HL-60 (cell line): ENCODE data around the gene HRH1.

Experiments used
- DNase-seq, 2 experiments: peaks; one replicate each; pipeline ENCODE4 v3.0.0-alpha.2; 2010 to 2020; ENCODE audit warnings: low read depth in 1 of 2, low spot score in 1 of 2
- H3K27ac ChIP-seq: fragments of 250-450 bp; sonication (Bioruptor Pico); replicated peaks from 2 replicates; pipeline ENCODE4 v1.5.1; 2020; ENCODE audit warnings: mild to moderate bottlenecking, moderate library complexity
- H3K27me3 ChIP-seq: fragments of 250-450 bp; sonication (Bioruptor Pico); 2 replicates; pipeline ENCODE4 v1.5.1; 2021; ENCODE audit warnings: mild to moderate bottlenecking, moderate library complexity; ENCODE audit not compliant: insufficient read depth, poor library complexity, severe bottlenecking
- H3K4me3 ChIP-seq: replicated peaks from 2 replicates; pipeline ENCODE4 v1.5.1; 2011; ENCODE audit warnings: mild to moderate bottlenecking, control low read depth, low read length; ENCODE audit not compliant: insufficient read depth
- CTCF ChIP-seq: IDR thresholded peaks from one replicate; pipeline ENCODE4 v1.5.1; 2011; ENCODE audit warnings: low read length, control low read depth, inconsistent platforms; ENCODE audit not compliant: insufficient read depth
- GABPA ChIP-seq: IDR thresholded peaks from 2 replicates; pipeline ENCODE4 v1.6.1; 2012; ENCODE audit warnings: low read depth
- POLR2AphosphoS5 ChIP-seq: IDR thresholded peaks from 2 replicates; pipeline ENCODE4 v1.6.1; 2012; ENCODE audit warnings: low read depth
- REST ChIP-seq: IDR thresholded peaks from 2 replicates; pipeline ENCODE4 v1.6.1; 2012; ENCODE audit warnings: low read depth; ENCODE audit not compliant: insufficient replicate concordance
- SPI1 ChIP-seq: IDR thresholded peaks from 2 replicates; pipeline ENCODE4 v1.6.1; 2012; ENCODE audit warnings: low read depth, mild to moderate bottlenecking, borderline replicate concordance

Gene HRH1

GRCh38 chr3:11120091-11120805, 34.0 kb upstream of the HRH1 start:
- no peak for TF ChIP-seq GABPA
- H3K27me3 ChIP-seq: peaks cover 6% of the 10 kb centered on the region
- DNase-seq: no peak
- H3K4me3 ChIP-seq: no peak overlapping the region
- H3K27ac ChIP-seq: no peak overlapping the region

GRCh38 chr3:11126653-11127052, 27.6 kb upstream of the HRH1 start:
- no peak for DNase-seq
- no peak overlapping the region for H3K4me3 ChIP-seq
- no peak for TF ChIP-seq REST
- no peak for TF ChIP-seq SPI1
- no peak for TF ChIP-seq GABPA
- no peak for TF ChIP-seq CTCF
- no peak for TF ChIP-seq POLR2AphosphoS5
- H3K27ac ChIP-seq: no peak overlapping the region
- H3K27me3 ChIP-seq: no peaks in the 10 kb centered on the region

GRCh38 chr3:11128682-11129632, 25.3 kb upstream of the HRH1 start:
- DNase-seq: no peak
- Histone ChIP-seq H3K27me3 (no peaks in the 10 kb centered on the region), H3K27ac (no peak overlapping the region), H3K4me3 (no peak overlapping the region)
- no peak for TF ChIP-seq SPI1
- TF ChIP-seq CTCF: no peak
- TF ChIP-seq GABPA: no peak
- no peak for TF ChIP-seq REST
- no peak for TF ChIP-seq POLR2AphosphoS5

GRCh38 chr3:11130385-11130784, 23.9 kb upstream of the HRH1 start:
- Histone ChIP-seq H3K4me3 (no peak overlapping the region), H3K27me3 (no peaks in the 10 kb centered on the region), H3K27ac (no peak overlapping the region)
- no peak for DNase-seq
- no peak for TF ChIP-seq CTCF
- no peak for TF ChIP-seq REST
